Parathyroid adenoma (tissue), 2 donors: ENCODE measurements around the gene GPC6.

Experiments used
- H2AFZ ChIP-seq: fragments of 300-600 bp; sonication (generic); one replicate; pipeline ENCODE4 v1.7.0; 2017; ENCODE audit warnings: antibody characterized with exemption, mild to moderate bottlenecking
- H3K27ac ChIP-seq: fragments of 300-600 bp; sonication (generic); one replicate; pipeline ENCODE4 v1.7.0; 2017
- H3K27me3 ChIP-seq: fragments of 300-600 bp; sonication (generic); one replicate; pipeline ENCODE4 v1.7.0; 2017; ENCODE audit warnings: low read length; ENCODE audit not compliant: control insufficient read depth, insufficient read depth
- H3K36me3 ChIP-seq: fragments of 300-600 bp; sonication (generic); one replicate; pipeline ENCODE4 v1.7.0; 2017; ENCODE audit warnings: low read length; ENCODE audit not compliant: control insufficient read depth, insufficient read depth
- H3K4me1 ChIP-seq: fragments of 300-600 bp; sonication (generic); one replicate; pipeline ENCODE4 v1.7.0; 2017; ENCODE audit warnings: control low read depth
- H3K4me2 ChIP-seq: fragments of 300-600 bp; sonication (generic); one replicate; pipeline ENCODE4 v1.7.0; 2017; ENCODE audit warnings: low read length
- H3K4me3 ChIP-seq: fragments of 300-600 bp; sonication (generic); one replicate; pipeline ENCODE4 v1.7.0; 2017; ENCODE audit warnings: low read depth, low read length
- H3K79me2 ChIP-seq: fragments of 300-600 bp; sonication (generic); one replicate; pipeline ENCODE4 v1.7.0; 2017; ENCODE audit warnings: control low read depth
- H3K9ac ChIP-seq: fragments of 300-600 bp; sonication (generic); one replicate; pipeline ENCODE4 v1.7.0; 2017; ENCODE audit warnings: mild to moderate bottlenecking
- H3K9me3 ChIP-seq: fragments of 300-600 bp; sonication (generic); one replicate; pipeline ENCODE4 v1.7.0; 2017; ENCODE audit warnings: low read length; ENCODE audit not compliant: control insufficient read depth
- TF ChIP-seq, protein P1 (sequence below): fragments of 300-600 bp; sonication (generic); IDR thresholded peaks from one replicate; pipeline ENCODE4 v1.7.0; 2017; ENCODE audit warnings: antibody characterized with exemption, mild to moderate bottlenecking
- donor health status: primary hyperparathyroidism.

GPC6 gene

DNA sequence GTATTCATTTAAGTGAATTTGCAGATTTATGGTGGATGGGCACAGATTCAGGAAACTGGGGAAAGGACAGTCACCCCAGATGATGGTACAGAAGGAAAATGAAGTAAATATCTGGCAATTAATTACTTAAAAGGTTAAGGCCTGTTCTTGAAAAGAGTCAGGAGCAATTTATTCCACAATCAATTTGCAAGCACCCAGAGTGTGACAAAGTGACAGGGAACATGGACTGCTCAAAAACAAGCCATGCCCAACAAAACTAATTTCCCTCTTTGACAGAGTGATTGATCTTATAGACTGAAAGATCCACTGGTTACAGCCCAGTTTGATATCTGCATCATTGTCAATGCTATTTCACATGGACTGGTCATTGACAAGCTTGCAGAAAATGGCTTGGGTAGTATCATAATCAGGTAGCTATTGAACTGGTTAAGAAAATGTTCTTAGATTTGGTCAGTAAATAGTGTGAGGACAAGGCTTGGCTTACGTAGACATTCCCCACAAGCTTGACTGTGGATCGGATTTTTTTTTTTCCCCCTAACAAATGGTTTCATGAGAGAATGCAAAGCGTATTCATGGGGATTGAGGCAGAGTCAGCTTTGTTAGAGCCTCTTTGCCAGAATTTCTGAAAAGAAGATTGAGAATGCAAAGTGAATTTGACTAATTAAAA, 584.6 kb downstream of the GPC6 start:
- Histone ChIP-seq H3K27ac (no peak overlapping the region), H3K4me2 (no peak overlapping the region), H3K4me3 (no peak overlapping the region), H3K4me1 (no peaks in the 10 kb centered on the region), H3K27me3 (no peaks in the 10 kb centered on the region), H3K36me3 (no peaks in the 10 kb centered on the region), H3K79me2 (no peaks in the 10 kb centered on the region), H3K9ac (no peak overlapping the region), H3K9me3 (no peaks in the 10 kb centered on the region), H2AFZ (no peak overlapping the region)
- TF ChIP-seq, protein P1, sequence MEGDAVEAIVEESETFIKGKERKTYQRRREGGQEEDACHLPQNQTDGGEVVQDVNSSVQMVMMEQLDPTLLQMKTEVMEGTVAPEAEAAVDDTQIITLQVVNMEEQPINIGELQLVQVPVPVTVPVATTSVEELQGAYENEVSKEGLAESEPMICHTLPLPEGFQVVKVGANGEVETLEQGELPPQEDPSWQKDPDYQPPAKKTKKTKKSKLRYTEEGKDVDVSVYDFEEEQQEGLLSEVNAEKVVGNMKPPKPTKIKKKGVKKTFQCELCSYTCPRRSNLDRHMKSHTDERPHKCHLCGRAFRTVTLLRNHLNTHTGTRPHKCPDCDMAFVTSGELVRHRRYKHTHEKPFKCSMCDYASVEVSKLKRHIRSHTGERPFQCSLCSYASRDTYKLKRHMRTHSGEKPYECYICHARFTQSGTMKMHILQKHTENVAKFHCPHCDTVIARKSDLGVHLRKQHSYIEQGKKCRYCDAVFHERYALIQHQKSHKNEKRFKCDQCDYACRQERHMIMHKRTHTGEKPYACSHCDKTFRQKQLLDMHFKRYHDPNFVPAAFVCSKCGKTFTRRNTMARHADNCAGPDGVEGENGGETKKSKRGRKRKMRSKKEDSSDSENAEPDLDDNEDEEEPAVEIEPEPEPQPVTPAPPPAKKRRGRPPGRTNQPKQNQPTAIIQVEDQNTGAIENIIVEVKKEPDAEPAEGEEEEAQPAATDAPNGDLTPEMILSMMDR, result no peak

DNA sequence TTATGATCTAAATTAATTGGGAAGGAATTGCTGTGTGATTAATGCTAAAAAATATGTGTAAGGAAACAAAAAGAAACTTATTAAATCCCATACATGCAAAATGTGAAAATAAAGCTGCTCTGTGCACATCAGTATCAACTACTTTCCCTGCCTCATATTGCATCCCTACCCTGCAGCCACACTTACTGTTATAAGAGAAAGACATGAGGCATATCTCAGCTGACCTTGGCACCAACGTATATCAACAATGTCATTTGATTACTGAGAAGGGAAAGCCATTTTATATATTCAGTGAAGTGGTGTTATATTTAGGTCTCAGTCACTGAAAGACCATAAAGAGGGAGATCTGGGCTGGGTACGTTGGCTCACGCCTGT, 585.1 kb downstream of the GPC6 start:
- Histone ChIP-seq H3K4me1 (no peaks in the 10 kb centered on the region), H3K36me3 (no peaks in the 10 kb centered on the region), H3K4me2 (no peak overlapping the region), H2AFZ (no peak overlapping the region), H3K79me2 (no peaks in the 10 kb centered on the region), H3K9ac (no peak overlapping the region), H3K27me3 (no peaks in the 10 kb centered on the region), H3K9me3 (no peaks in the 10 kb centered on the region), H3K4me3 (no peak overlapping the region), H3K27ac (no peak overlapping the region)
- TF ChIP-seq, protein P1, result no peak

DNA sequence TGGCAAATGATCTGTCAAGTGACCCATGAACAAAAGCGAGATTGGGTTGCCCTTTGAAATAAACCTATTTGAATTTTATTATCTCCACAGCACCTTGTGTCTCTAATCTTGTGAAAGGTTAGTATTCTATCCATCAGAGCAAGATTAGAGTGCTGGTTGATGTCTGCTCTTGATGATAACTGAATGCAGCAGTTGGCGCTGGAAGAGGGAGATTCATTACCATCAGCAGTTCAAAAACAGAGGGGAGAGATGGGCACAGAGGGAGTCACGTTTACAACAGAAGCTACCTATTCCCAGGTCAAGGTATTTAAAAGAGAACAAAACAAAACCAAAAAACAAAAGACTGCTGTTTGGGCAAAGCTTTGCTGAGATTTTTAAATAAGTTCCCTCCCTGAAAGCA, 588.1 kb downstream of the GPC6 start:
- TF ChIP-seq, protein P1, result no peak
- H3K36me3 ChIP-seq, result no peaks in the 10 kb centered on the region
- no peaks in the 10 kb centered on the region for H3K27me3 ChIP-seq
- no peak overlapping the region for H3K4me2 ChIP-seq
- no peak overlapping the region for H3K4me3 ChIP-seq
- H3K4me1 ChIP-seq, result no peaks in the 10 kb centered on the region
- no peaks in the 10 kb centered on the region for H3K79me2 ChIP-seq
- no peak overlapping the region for H2AFZ ChIP-seq
- H3K27ac ChIP-seq, result no peak overlapping the region
- H3K9ac ChIP-seq, result no peak overlapping the region
- H3K9me3 ChIP-seq, result no peaks in the 10 kb centered on the region

DNA sequence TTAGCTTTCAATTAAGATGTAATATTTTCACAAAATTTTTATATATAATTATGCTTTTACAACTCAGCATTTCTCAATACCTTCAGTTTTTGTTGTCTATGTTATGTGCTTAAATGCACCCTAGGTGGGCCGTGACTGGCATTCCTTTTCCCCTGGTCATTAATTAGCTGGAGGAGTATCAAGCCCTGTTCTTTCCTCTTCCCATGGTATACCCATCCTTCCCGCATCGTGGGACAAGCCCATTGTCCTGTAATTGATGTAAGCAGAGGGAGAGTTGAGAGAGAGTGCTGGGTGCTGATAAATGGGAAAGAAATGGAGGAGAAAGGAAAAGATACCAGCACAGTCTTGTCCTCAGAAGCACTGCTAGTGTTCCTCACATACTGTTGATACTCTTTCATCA, 591.7 kb downstream of the GPC6 start:
- H3K9ac ChIP-seq, result no peak overlapping the region
- H3K4me1 ChIP-seq, result no peaks in the 10 kb centered on the region
- no peaks in the 10 kb centered on the region for H3K79me2 ChIP-seq
- no peak overlapping the region for H3K4me2 ChIP-seq
- no peaks in the 10 kb centered on the region for H3K36me3 ChIP-seq
- no peak overlapping the region for H2AFZ ChIP-seq
- TF ChIP-seq, protein P1, result no peak
- no peaks in the 10 kb centered on the region for H3K9me3 ChIP-seq
- no peak overlapping the region for H3K4me3 ChIP-seq
- no peaks in the 10 kb centered on the region for H3K27me3 ChIP-seq
- H3K27ac ChIP-seq, result no peak overlapping the region

DNA sequence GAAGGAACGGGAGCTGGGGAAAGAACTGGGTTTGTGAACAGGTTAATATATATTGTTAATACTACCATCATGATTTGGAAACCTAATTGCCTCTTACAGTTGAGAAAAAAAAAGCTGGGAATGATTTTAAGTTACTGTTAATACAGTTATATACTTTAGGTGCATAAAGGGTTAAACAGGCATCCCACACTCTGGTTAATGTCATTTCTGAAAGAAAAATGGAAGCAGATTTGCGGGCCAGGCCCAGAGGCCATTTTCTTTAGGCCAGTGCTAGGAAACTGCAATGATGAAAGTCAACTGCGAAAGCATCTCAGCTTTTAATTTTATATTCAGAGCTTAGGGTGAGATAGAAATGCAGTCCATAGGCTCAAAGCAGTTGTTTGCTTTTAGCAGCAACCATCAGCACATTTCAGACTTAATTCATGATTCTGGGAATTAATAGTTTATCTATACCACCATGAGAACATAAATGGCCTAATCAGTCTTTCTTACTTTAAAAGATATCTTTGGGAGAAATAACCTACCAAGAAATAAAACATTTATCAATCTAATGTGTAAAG, 592.8 kb downstream of the GPC6 start:
- H3K4me3 ChIP-seq, result no peak overlapping the region
- H3K4me1 ChIP-seq, result no peaks in the 10 kb centered on the region
- TF ChIP-seq, protein P1, result no peak

More for the DNA sequence above, 592.8 kb downstream of the GPC6 start:
- no peaks in the 10 kb centered on the region for H3K27me3 ChIP-seq
- no peak overlapping the region for H2AFZ ChIP-seq
- no peaks in the 10 kb centered on the region for H3K36me3 ChIP-seq
- no peak overlapping the region for H3K9ac ChIP-seq
- H3K4me2 ChIP-seq, result no peak overlapping the region
- H3K27ac ChIP-seq, result no peak overlapping the region
- no peaks in the 10 kb centered on the region for H3K9me3 ChIP-seq
- no peaks in the 10 kb centered on the region for H3K79me2 ChIP-seq
